ENCODE measurements around the gene CTNNA2.

DNA sequence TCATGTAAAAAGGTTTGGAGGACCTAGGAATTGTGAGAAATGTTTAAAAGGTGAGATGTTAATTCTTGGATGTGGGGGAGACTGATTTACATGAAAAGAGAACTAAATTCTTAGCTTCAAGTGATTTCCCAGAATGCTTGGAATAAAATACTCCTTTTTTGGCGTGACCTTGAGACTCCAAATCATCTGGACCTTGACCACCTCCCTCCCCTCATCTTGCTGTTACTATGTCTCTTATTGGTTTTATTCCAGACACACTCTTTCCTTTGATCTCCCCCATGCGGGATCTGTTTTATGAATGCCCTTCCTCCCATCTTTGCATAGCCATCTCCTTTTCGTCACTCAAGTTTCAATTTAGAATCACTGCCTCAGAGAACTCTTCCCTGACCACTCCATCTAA is 811.7 kb downstream of the CTNNA2 start:
- TF ChIP-seq HIVEP1 (CRISPR knock-in tag; IDR thresholded peaks at IDR 0.05), result no peak
- no peak for TF ChIP-seq EZH2 (IDR thresholded peaks at IDR 0.05; ENCODE audit: borderline replicate concordance, low read depth, low read length)
- no peak for TF ChIP-seq MGA (IDR thresholded peaks at IDR 0.05)
- no peak for TF ChIP-seq SP1 (CRISPR knock-in tag; IDR thresholded peaks at IDR 0.05)
- no peak for TF ChIP-seq TEAD4 (IDR thresholded peaks at IDR 0.05; ENCODE audit: low read length)
- TF ChIP-seq TEAD4 (CRISPR knock-in tag; IDR thresholded peaks at IDR 0.05; ENCODE audit: borderline replicate concordance), result no peak
- no peak for TF ChIP-seq POLR2AphosphoS5 (IDR thresholded peaks at IDR 0.05; ENCODE audit: control insufficient read depth, insufficient read depth, low read depth, low read length)
- TF ChIP-seq MYNN (IDR thresholded peaks at IDR 0.05), result no peak
- TF ChIP-seq MYNN (CRISPR knock-in tag; IDR thresholded peaks at IDR 0.05), result no peak
- no peak for TF ChIP-seq ZNF24 (IDR thresholded peaks at IDR 0.05)
- TF ChIP-seq SREBF2 (CRISPR knock-in tag; IDR thresholded peaks at IDR 0.05), result no peak
- TF ChIP-seq HOXB6 (CRISPR knock-in tag; IDR thresholded peaks at IDR 0.05; ENCODE audit: borderline replicate concordance), result no peak
- no peak for TF ChIP-seq ZNF395 (CRISPR knock-in tag; IDR thresholded peaks at IDR 0.05)

All from K562 (cell line).